ENCODE data around the gene TBC1D16.

TBC1D16 gene

DNA sequence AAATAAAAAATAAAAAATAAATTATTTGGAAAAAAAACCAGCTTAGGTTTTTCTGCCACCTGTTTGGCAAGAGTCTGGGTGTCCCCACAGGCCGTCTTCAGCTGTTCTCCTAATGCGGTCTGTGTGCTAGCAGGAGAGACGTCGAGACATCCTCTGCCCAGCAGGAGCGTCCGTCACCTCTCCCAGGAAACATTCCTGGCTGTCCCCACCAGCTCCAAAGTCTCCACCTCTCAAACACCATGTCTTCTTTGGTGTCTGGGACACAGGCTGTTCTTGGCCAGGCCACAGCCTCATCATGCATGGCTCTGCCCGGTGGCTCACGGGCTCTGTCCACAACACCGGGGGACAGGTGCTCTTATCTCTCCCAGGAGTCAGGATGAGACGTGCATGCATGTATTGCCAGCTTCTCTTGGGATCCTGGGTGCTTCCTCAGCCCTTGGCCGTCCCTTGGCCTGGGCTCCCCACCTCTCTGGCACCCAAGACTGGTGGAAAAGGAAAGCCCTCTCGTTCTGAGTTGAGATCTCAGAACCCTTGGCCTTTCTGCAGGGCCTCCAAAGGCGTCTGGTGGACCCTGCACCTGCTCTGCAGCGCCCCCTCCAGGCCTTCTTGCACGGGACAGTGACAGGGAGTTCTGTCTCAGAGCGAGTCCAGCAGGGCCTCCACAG lies 111.6 kb downstream of the TBC1D16 start:
- no peak for ATAC-seq

DNA sequence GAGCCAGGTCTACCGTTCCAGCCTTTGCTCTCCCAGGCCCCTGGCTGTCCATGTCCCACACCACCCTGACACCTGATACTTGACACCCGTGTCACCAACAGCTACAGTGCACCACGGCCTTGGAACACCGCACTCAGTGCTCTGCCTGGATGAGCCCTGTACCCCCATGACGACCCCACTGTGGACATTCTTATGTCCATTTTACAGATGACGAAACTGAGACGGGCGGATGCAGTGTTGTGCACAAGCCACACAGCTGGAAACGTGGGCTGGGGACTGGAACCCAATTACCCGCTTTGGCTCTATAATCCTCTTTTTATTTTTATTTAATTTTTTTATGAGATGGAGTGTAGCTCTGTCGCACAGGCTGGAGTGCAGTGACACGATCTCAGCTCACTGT lies 112.9 kb downstream of the TBC1D16 start:
- no peak for ATAC-seq

- ATAC-seq: no peak
Measured at GRCh38 chr17:79922116-79922601, 113.5 kb downstream of the TBC1D16 start.

DNA sequence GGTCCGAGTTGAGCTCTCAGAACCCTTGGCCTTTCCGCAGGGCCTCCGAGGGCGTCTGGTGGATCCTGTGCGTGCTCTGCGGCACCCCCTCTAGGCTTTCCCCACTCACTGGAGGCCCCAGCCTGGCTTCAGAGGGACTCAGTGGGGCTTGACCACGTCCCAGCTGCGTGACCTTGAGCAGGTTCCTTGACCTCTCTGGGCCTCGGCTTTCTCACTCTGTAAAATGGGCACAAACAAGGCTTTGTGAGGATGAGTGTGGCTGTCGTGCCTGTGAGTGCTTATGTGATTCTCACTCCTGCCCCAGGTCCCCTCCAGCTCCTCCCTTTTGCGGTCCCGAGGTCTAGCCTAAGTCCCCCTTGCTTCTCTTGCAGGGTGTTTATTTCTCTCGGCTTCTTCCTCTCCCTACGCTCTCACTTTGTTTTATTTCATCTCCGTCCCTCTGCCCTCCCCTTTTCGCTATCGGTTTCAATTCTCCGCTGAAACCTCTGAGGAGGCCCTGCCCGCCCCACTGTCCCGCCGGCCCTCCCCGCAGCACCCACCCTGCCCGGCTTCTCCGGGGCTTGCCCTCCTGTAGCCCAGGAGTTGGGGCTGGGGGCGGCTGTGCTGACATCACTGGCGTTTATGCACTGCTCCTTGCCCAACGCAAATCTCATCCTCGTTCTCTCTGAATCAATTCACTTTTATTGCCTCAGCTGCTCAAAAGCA lies 114.1 kb downstream of the TBC1D16 start:
- ATAC-seq: peak; percentile 11 to 50

GRCh38 chr17:79920751-79921410 lies 114.8 kb downstream of the TBC1D16 start:
- ATAC-seq: no peak

GRCh38 chr17:79919862-79920720 lies 115.6 kb downstream of the TBC1D16 start:
- no peak for ATAC-seq

- no peak for ATAC-seq
Measured at GRCh38 chr17:79919164-79919585, 116.5 kb downstream of the TBC1D16 start.

DNA sequence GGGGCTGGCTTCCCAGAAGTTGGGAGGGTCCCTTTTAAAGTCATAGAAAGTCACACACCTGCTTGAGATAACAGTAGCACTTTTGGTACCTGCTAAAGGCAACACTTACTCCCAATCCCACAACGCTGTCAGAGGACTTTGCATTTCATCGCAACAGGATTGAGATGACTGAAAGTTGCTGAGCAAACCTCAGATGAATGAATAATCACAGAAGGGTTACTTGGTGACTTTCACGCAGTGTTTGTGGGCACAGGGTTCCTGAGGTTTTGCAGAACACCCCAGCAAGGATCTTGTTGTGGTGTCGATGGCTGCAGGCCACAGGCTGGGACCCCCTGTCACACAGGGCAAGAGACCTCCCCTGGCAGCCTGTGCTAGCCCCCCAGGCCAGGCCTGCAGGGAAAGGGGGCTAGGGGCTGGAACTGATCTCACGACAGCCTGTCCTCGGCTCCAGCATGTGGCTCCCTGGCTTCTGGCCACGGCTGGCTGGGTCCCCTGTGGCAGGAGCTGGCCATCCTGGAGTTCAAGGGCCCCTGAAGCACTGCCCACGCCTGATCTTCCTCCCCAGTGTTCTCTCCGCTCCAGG lies 117.0 kb downstream of the TBC1D16 start:
- ATAC-seq: no peak

- no peak for ATAC-seq
Measured at GRCh38 chr17:79917902-79918484, 117.7 kb downstream of the TBC1D16 start.

GRCh38 chr17:79916991-79917901 lies 118.4 kb downstream of the TBC1D16 start:
- no peak for ATAC-seq

DNA sequence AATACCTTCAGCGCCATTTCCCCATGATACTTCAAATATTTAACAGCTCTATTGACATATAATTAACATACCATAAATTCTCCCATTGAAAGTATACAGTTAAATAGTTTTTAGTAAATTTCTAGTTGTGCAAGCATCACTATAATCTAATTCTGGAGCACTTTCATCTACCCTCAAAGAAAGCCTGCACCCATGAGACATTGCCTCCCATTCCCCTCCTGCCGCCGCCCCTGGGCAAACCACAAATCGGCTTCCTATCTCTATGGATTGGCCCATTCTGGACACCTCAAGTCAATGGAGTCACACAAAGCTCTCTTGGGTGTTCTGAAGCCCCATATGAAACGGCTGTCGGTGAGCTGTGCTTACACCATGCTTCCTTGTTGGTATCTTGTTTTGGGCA lies 119.2 kb downstream of the TBC1D16 start:
- no peak for ATAC-seq

- ATAC-seq: no peak
Measured at GRCh38 chr17:79915850-79916430, 119.7 kb downstream of the TBC1D16 start.

GRCh38 chr17:79914813-79915740 lies 120.6 kb downstream of the TBC1D16 start:
- no peak for ATAC-seq

DNA sequence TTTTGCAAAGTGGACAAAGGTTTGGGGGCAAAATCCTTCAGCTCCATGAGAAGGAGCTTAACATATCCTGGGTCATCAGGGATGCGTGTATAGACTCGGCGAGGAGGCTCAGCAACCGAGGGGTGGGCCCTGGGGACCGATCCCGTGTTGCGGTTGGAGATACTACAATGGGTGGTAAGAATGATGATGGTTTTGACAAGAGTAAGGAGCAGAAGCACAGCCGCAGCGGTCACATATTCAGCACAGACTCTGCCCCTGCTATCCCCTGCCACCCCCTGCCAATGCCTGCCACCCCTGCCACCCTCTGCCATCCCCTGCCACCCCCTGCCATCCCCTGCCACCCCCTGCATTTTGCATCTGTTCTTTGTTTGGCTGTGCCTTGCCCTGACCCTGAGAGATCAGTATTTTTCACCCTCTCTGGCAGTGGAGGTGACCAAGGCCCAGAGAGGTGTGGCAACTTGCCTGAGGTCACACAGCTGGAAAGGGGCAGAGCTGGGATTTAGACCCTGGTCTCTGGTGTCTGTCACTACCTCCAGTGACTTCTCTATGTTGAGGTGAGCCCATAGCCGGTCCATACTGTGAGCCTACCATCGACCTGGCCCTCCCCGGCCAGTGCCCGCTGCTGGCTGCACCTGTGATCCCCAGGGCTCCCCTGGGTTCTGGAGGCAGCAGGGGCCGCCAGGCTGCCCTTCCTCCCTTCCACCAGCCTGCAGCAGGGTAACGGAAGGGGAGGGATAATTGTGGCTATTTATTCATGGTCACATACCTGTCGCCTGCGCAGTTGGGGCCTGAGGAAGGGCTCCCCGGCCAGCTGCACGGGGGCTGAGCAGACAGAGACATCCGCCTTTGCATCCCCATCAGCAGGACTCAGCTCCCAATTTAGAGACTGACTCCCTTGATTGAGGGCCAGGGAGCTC lies 121.5 kb downstream of the TBC1D16 start:
- ATAC-seq: no peak

DNA sequence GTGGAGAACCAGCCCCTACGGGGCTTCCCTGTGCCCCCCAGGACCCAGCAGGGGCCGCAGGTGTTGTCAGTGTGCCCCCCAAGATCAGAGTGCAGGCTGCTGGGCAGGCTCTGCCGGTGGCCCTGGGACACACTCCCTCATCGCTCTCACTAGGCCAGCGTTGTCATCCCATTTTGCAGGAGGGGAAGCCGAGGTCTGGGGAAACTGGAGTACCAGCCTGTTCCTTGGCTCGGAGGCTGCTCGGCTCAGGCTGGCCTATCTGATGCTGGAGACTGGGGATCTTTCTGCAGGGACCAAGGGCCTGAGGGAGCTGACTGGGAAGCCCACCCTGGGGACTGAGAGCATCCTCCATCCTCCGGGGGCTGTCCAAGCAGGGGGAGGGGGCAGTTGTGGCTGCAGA lies 122.2 kb downstream of the TBC1D16 start:
- ATAC-seq: no peak

DNA sequence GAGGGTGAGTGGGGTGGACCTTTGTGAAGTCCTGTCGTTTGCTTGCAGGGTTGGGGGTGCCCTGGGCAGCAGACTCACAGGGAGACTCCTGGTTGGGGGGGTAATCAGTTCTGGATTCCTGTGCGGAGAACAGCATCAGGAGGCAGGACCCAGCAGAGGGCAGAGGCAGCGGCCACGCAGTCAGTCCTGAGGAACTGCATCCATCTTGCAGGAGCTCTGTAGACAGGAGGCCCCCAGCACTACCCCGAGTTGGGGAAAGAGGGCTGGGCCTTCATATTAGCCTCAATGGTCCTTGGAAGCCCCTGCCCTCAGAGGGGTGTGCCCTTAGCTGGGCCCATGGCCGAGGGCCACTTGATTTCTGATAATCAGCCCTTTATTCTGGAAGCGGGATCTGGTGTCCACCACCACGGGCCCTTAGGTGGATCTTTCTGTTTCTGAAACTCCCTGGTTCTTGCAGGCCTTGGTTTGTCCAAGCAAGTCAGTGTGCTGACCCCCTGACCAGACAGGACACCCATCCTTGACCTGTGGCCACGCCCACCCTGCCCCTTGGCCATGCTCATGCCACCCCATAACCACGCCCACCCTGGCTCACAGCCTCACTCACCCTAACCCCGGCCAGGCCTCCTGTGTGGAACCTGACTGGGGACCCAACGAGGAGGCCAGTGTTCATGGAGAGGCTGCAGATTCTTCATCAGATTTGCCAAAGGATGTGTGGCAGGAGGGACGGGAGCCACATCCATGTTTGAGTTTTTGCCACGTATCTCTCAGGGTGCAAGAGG lies 122.9 kb downstream of the TBC1D16 start:
- ATAC-seq: no peak
